CD4-positive, alpha-beta T cell treated with Interleukin-1 beta for 1 hour (primary cell): ENCODE results near the gene LANCL1.
A peak's percentile ranks its signal among the peaks of the same experiment; 100 is the strongest.
"Not testable (repeated sequence)": the region's sequence is repeated elsewhere in the genome, so short reads cannot be mapped to it uniquely, and the experiment has no call there.

Experiments used
- DNase-seq, 2 donors: peaks; one replicate each; pipeline ENCODE4 v3.0.0-alpha.2; 2020 to 2022

The LANCL1 gene

DNA sequence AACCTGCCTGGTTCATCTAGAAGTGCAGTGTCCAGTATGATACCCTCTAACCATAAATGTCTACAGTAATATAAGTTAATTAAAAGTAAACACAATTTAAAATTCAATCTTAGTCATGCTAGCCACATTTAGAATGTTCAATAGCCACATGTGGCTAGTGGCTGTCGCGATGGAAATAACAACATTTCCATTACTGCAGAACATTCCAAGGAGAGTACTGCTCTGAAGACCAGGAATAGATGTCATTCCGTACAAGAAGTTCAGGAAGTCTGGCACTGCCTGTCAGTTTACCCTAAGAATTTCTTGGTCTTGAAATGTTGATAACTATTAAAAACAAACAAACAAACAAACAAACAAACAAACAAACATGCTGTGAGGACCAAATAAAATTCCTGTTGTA lies 17.2 kb downstream of the LANCL1 start:
- DNase-seq = no peak

DNA sequence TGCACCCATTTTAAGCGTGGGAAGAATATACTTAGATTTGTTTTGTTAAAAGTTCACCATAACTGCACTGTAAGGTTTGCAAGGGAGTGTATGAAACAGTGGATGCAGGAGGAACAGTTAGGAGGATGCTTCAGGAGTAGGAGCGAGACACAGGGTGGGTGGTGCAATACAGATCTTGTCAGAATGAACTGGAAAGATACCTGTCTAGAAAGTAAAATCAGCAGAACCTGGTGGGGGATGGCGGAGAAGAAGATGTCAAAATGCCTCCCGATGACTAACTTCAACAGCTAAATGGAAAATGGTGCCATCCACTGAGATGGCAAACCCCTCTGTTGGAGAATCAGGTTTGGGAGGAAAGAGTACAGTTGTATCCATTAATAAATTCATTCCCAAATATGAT lies 18.2 kb downstream of the LANCL1 start:
- no peak for DNase-seq

DNA sequence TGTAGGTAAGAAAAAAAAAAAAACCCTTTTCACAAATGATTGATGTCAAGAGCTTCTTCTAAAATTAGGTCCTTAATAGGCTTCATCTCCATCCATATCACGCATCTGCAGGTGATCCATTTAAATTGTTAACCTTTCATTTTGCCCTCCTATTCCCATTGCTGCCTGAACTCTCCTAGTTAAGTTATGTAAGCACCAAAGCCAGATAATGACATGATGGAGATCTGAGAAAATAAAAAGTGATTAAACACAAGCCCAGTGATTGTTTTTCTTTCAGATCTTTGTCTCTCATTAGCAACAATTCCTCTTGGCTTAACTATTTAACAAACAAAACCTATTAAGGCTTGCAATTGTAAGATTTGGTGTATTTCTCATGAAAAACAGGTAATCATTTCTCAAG lies 20.0 kb downstream of the LANCL1 start:
- no peak for DNase-seq

DNA sequence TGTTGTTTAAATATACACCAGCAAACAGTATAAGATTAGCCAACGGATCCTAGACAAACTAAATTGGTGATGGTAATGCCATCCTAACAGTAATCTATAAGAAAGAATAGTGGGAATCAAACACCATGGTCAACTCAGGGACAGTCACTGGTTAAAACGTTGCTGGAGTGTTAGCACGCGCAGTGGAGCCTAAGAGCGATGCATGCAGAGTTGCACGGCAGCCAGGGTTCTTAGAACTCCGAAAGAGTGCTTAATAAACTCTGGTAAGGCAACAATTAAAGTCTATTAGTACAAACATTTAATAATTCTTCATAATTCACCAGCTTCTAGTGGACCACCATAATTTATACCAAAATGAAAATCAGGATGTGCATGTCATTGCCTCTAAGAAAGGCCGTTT lies 22.2 kb downstream of the LANCL1 start:
- DNase-seq = no peak

DNA sequence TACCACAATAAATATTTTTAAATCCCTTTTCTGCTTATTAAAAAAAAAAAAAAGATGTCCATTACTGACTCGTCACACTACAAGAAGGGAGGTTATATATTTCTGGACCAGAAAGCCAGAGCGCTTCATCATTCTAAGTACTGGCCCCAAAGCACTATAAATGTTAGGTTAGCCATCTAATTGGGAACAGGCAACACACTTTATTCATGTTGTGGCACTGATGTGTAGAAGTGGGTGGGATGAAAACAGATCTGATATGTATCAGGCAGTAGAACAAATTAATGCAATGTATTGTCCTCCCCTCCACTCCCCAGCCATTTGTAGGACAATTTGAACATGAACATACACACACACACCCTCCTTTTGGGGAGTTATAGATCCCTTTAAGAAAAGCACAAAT lies 24.4 kb downstream of the LANCL1 start:
- no peak for DNase-seq

DNA sequence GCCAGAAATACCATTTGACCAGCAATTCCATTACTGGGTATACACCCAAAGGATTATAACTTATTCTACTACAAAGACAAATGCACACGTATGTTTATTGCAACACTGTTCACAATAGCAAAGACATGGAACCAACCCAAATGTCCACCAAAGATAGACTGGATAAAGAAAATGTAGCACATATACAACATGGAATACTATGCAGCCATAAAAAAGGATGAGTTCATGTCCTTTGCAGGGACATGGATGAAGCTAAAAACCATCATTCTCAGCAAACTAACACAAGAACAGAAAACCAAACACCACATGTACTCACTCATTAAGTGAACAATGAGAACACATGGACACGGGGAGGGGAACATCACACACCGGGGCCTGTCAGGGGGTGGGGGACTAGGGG lies 25.6 kb downstream of the LANCL1 start:
- not testable (repeated sequence) for DNase-seq

GRCh38 chr2:210445732-210446131 lies 30.8 kb downstream of the LANCL1 start:
- no peak for DNase-seq

- peak in 1 of 2 donors; percentile 13 for DNase-seq
Observed at GRCh38 chr2:210445116-210445707, 31.3 kb downstream of the LANCL1 start.

DNA sequence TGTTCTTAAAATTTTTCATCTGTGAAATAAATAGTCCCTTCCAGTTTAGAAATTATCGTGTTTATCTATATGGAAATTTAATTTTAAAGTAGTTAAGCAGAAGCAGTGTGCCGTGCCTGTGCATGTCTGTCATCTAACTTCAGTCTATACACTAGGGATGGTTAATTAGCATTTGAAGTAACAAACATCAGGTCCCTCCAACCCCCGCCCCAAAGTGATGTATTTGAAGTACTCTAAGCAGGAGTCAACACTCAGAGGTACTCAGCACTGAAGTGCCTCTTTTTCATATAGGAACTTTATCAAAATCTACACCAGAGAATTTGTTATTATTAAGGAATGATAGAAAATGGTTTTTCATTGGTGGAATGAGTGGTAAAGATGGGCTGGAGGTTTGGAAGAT lies 33.0 kb downstream of the LANCL1 start:
- no peak for DNase-seq

DNA sequence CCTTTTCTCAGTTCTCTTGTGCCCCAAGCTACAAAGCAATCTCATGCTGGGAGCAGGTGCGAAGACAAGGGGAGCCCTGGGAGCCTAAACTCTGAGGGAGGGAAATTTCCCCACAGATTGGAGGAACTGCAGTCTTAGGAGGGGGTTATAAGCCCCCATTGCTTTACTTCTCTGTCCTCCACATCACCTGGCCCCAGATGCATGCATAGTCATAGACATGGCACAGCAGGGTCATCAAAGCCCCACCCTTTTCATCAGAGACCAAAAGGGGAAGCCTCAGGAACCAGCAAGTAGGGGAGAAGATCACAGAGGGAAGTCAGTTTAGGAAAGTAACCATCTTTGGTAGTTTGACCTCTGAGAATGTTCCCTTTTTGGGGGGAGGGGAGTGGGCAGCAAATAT lies 33.7 kb downstream of the LANCL1 start:
- DNase-seq = no peak

DNA sequence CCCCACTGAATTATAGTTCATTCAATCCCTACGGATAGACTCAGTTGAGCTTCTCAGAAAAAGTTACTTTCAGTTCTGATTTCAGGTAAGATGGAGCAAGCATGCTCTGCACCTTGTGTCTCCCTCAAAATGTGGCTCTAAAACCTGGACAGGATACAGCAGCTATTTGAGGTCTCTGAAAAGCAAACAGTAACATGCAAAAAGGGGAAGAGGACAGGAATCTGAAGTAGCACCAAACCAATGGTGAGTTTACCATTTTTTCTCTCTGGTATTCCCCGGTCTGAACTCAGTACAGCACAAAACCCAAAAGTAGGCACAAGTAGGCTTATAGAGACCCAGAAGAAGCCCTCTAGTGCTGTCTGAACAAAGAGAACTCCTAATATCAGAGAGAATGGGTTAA lies 34.1 kb downstream of the LANCL1 start:
- no peak for DNase-seq

GRCh38 chr2:210440206-210440605 lies 36.4 kb downstream of the LANCL1 start:
- no peak for DNase-seq

DNA sequence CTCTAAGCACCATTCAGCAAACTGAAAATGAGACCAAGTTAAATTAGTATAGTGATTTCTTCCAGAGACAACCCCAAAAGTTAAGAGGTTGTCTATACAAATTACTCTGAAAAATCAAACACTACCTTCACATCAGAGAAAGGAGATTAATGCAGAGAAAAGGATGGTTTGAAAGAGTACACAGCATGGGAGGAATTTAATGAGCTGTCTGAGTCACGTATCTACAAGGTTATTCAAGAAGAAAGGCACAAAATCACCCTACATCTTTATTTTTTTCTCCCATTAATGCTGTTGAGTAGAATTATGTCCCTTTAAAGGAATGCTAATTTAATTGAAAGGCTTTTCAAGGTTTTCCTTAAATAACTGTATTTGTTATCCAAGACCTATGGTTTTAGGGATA lies 41.1 kb downstream of the LANCL1 start:
- no peak for DNase-seq

GRCh38 chr2:210432633-210433032 lies 43.9 kb downstream of the LANCL1 start:
- DNase-seq = no peak

DNA sequence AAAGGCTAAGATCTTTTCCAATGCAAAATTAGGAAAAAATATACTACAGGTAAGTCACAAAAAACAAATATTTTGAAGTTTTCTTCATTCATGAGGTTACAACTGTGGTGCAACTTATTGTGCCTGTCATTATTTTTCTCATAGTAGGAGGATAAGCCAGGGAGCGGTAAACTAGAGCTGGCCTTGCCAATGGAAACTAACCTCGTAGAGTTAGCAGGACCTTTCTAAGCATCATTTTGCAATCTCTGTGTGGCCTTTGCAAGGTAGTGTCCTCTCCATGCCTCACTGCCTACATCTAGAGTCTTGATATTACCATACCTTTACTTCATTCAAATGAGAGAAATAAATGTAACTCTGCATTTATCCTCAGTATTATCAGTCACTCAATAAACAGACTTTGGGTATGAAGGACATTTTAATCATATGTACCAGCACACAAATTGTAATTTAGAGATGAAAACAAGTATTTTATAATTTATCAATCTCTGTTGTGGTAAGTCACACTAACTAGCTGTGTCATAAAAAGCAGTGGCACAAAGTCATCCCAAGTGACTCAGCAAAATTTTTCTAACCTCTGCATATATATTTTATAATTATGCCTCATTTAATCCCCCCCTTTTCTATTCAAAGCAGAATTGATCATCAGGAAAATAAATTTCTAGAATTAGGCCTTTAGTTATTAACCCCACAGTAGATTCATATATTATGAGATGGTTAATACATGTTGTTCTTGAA lies 47.0 kb downstream of the LANCL1 start:
- no peak for DNase-seq

- no peak for DNase-seq
Observed at GRCh38 chr2:210428393-210429179, 48.0 kb downstream of the LANCL1 start.

GRCh38 chr2:210427309-210427708 lies 49.2 kb downstream of the LANCL1 start:
- not testable (repeated sequence) for DNase-seq

GRCh38 chr2:210422366-210422765 lies 54.2 kb downstream of the LANCL1 start:
- DNase-seq = no peak

DNA sequence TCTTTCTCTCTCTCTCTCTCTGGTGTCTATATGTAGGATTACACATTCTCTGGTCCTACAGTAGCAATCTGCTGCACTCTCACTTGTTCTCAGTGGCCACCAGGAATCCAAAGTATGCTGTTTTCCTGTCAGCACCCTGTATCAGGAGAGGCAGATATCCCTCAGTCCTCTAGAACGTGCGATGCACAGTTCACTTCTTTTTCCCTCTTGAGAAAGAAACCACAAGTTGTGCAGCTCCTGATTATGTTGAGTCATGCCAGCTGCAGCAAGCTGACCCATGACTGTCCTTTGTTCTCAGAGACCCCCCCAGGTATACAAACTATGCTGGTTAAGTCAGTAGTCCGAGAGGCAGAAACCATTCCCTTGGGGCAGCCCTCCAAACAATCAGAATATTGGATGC lies 54.6 kb downstream of the LANCL1 start:
- no peak for DNase-seq

- no peak for DNase-seq
Observed at GRCh38 chr2:210412660-210413059, 63.9 kb downstream of the LANCL1 start.

DNA sequence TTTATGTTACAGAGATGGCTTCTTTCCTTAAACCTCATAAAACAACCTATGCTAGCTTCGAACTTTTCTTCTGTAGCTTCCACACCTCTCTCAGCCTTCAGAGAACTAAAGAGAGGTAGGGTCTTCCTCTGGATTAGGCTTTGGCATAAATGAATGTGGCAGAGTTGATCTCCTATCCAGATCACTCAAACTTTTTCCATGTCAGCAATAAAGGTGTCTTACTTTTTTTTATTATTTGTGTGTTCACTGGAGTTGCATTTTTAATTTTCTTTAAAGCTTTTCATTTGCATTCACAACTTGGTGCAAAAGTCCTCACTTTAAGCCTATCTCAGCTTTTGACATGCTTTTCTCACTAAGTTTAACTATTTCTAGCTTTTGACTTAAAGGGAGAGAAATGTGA lies 66.0 kb downstream of the LANCL1 start:
- DNase-seq = no peak

DNA sequence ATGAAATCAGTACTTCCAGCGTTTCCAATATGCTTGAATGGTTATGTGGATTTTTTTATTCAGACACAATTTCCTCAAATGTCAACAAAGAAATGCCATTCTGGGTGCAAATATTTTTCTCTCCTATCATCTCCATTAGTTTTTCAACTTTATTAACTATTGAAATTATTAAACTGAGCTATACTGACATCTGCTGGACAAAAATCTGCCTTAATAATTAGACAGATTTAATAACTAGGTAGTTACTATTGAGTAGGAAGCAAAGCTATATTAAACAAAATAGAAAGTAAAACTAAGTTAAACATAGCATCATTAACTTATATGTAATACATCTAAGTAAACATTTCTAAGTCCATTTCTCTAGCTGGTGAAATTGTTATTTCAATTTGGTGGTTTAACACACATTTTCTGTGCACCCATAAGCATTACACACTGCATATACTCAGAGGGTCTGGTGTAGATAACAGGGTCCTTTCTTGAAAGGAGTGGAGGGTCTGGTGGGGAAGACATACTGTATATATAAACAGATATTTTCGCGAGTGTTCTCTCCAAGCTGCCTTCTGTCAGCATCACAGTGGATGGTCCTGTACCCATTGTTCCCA lies 77.0 kb downstream of the LANCL1 start:
- no peak for DNase-seq

- no peak for DNase-seq
Observed at GRCh38 chr2:210392469-210392881, 84.1 kb downstream of the LANCL1 start.

GRCh38 chr2:210389856-210390255 lies 86.7 kb downstream of the LANCL1 start:
- DNase-seq = no peak
